ENCODE measurements around the gene TMEM123.

DNA sequence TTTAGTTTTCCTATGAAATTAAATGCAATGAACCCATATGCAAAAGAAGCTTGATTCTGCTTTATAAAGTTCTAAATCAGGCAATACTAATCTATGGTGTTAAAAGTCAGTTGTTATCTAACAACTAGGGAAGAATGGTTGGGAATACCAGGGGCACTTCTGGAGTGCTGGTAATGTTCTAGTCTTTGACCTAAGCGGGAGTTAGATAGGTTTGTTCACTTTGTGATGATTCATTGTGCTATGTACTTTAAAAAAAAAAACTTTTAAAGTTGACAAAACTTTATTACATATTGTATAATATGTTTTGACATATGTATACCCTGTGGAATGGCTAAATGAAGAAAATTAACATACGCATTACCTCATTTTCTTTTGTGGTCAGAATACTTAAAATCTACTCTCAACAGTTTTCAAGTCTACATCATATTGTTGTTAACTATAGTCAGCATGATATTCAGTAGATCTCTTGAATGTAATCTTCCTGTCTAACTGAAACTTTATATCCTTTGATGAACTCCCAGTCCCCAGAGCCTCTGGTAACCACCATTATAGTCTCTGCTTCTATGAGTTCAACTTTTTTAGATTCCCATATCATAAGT is 66.3 kb downstream of the TMEM123 start:
- TF ChIP-seq ARNTL (CRISPR knock-in tag; IDR thresholded peaks at IDR 0.05; ENCODE audit: borderline replicate concordance, low read depth) (no peak), POU6F1 (CRISPR knock-in tag; IDR thresholded peaks at IDR 0.05; ENCODE audit: borderline replicate concordance, low read depth) (no peak), ZFP3 (CRISPR knock-in tag; IDR thresholded peaks at IDR 0.05) (no peak), TSHZ2 (CRISPR knock-in tag; IDR thresholded peaks at IDR 0.05) (no peak), ZNF8 (CRISPR knock-in tag; IDR thresholded peaks at IDR 0.05) (no peak), CSDC2 (CRISPR knock-in tag; IDR thresholded peaks at IDR 0.05) (no peak), ZFP30 (CRISPR knock-in tag; IDR thresholded peaks at IDR 0.05) (no peak)
- TF ChIP-seq, protein P1, sequence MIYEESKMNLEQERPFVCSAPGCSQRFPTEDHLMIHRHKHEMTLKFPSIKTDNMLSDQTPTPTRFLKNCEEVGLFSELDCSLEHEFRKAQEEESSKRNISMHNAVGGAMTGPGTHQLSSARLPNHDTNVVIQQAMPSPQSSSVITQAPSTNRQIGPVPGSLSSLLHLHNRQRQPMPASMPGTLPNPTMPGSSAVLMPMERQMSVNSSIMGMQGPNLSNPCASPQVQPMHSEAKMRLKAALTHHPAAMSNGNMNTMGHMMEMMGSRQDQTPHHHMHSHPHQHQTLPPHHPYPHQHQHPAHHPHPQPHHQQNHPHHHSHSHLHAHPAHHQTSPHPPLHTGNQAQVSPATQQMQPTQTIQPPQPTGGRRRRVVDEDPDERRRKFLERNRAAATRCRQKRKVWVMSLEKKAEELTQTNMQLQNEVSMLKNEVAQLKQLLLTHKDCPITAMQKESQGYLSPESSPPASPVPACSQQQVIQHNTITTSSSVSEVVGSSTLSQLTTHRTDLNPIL (CRISPR knock-in tag; IDR thresholded peaks at IDR 0.05; ENCODE audit: low read depth), result no peak
